ENCODE measurements around the gene CFAP53.

DNA sequence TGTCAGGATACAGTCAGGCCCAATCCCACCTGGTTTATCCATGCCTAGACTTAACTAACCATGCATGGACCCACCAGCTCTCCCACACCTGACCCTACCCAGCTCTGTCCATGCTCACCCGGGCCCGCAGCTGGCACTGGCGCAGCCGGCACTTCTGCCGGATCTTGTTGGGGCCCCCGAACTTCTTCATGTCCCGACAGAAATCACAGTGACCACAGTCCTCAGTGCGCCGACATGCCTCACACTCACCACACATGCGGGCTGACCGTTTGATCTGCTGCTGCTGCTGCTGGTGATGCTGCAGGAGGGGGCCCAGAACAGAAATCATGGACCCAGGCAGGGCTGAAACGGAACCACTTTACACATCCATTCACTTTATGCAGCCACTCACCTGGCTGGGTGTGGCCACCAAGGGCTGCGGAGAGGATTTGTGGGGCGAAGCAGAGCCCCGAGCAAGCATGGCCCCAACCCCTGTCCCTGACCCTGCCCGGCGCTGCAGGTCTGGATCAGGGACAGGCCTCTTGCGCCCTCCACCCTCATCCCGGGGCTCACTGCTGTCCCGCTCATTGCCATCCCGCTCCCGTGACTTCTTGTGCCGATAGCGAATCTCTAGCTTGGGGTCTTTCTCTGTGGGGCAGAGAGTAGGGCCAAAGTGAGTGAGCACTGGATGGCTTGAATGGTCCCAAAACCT, 19.5 kb upstream of the CFAP53 start:
- TF ChIP-seq, protein P1, sequence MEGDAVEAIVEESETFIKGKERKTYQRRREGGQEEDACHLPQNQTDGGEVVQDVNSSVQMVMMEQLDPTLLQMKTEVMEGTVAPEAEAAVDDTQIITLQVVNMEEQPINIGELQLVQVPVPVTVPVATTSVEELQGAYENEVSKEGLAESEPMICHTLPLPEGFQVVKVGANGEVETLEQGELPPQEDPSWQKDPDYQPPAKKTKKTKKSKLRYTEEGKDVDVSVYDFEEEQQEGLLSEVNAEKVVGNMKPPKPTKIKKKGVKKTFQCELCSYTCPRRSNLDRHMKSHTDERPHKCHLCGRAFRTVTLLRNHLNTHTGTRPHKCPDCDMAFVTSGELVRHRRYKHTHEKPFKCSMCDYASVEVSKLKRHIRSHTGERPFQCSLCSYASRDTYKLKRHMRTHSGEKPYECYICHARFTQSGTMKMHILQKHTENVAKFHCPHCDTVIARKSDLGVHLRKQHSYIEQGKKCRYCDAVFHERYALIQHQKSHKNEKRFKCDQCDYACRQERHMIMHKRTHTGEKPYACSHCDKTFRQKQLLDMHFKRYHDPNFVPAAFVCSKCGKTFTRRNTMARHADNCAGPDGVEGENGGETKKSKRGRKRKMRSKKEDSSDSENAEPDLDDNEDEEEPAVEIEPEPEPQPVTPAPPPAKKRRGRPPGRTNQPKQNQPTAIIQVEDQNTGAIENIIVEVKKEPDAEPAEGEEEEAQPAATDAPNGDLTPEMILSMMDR (IDR thresholded peaks at IDR 0.05; ENCODE audit: extremely low read depth in 1 of 2, insufficient read depth in 1 of 2, low read depth in 1 of 2, low read length in 2 of 2) = no peak
- TF ChIP-seq POLR2AphosphoS5 (IDR thresholded peaks at IDR 0.05; ENCODE audit: insufficient read depth, low read depth, low read length) (no peak), EZH2 (IDR thresholded peaks at IDR 0.05; ENCODE audit: borderline replicate concordance, low read depth, low read length, severe bottlenecking) (no peak), POLR2A (IDR thresholded peaks at IDR 0.05; ENCODE audit: low read depth, low read length) (no peak), MYC (IDR thresholded peaks at IDR 0.05; ENCODE audit: low read depth, low read length) (no peak)
- TF ChIP-seq, protein P2, sequence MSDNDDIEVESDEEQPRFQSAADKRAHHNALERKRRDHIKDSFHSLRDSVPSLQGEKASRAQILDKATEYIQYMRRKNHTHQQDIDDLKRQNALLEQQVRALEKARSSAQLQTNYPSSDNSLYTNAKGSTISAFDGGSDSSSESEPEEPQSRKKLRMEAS (IDR thresholded peaks at IDR 0.05; ENCODE audit: insufficient read depth, insufficient read length) = no peak
